ENCODE measurements around the gene TRIM9. TPM values are rescaled to one million over a fixed set of nuclear protein-coding genes. Genes with fewer than 3 reads are reported as not detected.

The TRIM9 gene
- total and polyA plus RNA-seq, 9 of the 15 experiments (the other 6 are each of a cell fraction or from before 2014, with no cell fraction given): 0.03 to 0.15 (median 0.04) TPM; not detected in 4

- TF ChIP-seq GABPB1 (CRISPR knock-in tag; IDR thresholded peaks at IDR 0.05): no peak
Measured at GRCh38 chr14:51058382-51058781, 36.5 kb downstream of the TRIM9 start (continued).

DNA sequence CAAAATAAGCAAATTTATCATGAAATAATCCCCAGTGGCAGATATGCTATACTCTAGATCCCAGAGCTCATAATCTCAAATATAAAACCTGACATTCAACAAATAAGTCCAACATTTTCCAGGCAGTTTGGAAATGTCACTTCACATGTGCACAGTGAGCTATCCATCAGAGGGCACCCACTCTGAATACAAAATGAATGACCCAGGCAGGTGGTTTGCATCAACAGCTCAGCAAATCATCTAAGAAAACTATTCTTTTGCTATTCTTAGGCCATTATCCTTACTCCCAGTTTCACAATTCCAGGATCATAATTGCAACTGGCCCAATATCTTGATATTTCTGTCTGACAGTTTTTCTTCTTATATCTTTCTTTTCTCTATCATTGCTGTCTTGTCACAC lies 38.5 kb downstream of the TRIM9 start:
- in situ Hi-C loops (cut with MboI): no loop called here
- H3K4me1 ChIP-seq (replicated peaks in 1 of 2; ENCODE audit: control insufficient read depth in 2 of 2, insufficient read depth in 2 of 2, low read length in 2 of 2): no peaks in the 10 kb centered on the region

More for the DNA sequence above, 38.5 kb downstream of the TRIM9 start:
- no peak overlapping the region for H3K4me3 ChIP-seq
- no TSS peak for BruUV-seq (replicated peaks)
- no peaks in the 10 kb centered on the region for H3K27me3 ChIP-seq (ENCODE audit: control insufficient read depth in 2 of 2, insufficient read depth in 2 of 2, low read length in 2 of 2)
- ChIA-PET CTCF (ENCODE audit: low intra/inter-chr PET ratio) (no interaction called here), POLR2A (no interaction called here)
- TF ChIP-seq BHLHE40 (IDR thresholded peaks at IDR 0.05; ENCODE audit: low read length) (no peak), ZNF232 (CRISPR knock-in tag; IDR thresholded peaks at IDR 0.05) (no peak), WHSC1 (IDR thresholded peaks at IDR 0.05; ENCODE audit: low read length) (no peak), LARP7 (IDR thresholded peaks at IDR 0.05) (no peak), MTA1 (IDR thresholded peaks at IDR 0.05; ENCODE audit: borderline replicate concordance) (no peak), RCOR1 (IDR thresholded peaks at IDR 0.05; ENCODE audit: borderline replicate concordance in 1 of 2, low read depth in 2 of 2, low read length in 2 of 2) (no peak), MNT (conservative IDR thresholded peaks at IDR 0.05) (no peak), SPI1 (IDR thresholded peaks at IDR 0.05; ENCODE audit: borderline replicate concordance, low read depth, low read length) (no peak), TSC22D4 (tag; IDR thresholded peaks at IDR 0.05) (no peak), NCOA4 (IDR thresholded peaks at IDR 0.05; ENCODE audit: partially characterized antibody) (no peak), SETDB1 (IDR thresholded peaks at IDR 0.05; ENCODE audit: low read length) (no peak), SRSF7 (optimal IDR thresholded peaks at IDR 0.05; ENCODE audit: low read depth, low read length) (no peak), SNIP1 (IDR thresholded peaks at IDR 0.05; ENCODE audit: low read depth) (no peak), IRF2 (CRISPR knock-in tag; IDR thresholded peaks at IDR 0.05) (no peak), TEAD2 (tag; IDR thresholded peaks at IDR 0.05) (no peak), SRF (CRISPR knock-in tag; IDR thresholded peaks at IDR 0.05) (no peak), HMGN3 (IDR thresholded peaks at IDR 0.05; ENCODE audit: borderline replicate concordance, extremely low read depth, insufficient read length, low read depth, low read length) (no peak), COPS2 (conservative IDR thresholded peaks at IDR 0.05) (no peak), SOX6 (IDR thresholded peaks at IDR 0.05) (no peak)
- TF ChIP-seq, protein P1, sequence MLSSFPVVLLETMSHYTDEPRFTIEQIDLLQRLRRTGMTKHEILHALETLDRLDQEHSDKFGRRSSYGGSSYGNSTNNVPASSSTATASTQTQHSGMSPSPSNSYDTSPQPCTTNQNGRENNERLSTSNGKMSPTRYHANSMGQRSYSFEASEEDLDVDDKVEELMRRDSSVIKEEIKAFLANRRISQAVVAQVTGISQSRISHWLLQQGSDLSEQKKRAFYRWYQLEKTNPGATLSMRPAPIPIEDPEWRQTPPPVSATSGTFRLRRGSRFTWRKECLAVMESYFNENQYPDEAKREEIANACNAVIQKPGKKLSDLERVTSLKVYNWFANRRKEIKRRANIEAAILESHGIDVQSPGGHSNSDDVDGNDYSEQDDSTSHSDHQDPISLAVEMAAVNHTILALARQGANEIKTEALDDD (IDR thresholded peaks at IDR 0.05): no peak
- no peak for DNase-seq (ENCODE audit: extremely low read depth in 1 of 4, low spot score in 3 of 4)
- no peak overlapping the region for H3K4me2 ChIP-seq (ENCODE audit: insufficient read depth, low read length)
- no peak overlapping the region for H3K9ac ChIP-seq (ENCODE audit: insufficient read depth in 1 of 2, low read depth in 2 of 2, low read length in 2 of 2)
- no peaks in the 10 kb centered on the region for H3K79me2 ChIP-seq (ENCODE audit: control insufficient read depth, insufficient read depth, low read length)
- no peak for FAIRE-seq
- no peaks in the 10 kb centered on the region for H3K36me3 ChIP-seq (ENCODE audit: control insufficient read depth, insufficient read depth, low read length)
- no peak overlapping the region for H3K27ac ChIP-seq (ENCODE audit: extremely low read depth, low read depth, low read length)
- H2AFZ ChIP-seq (ENCODE audit: low read depth, low read length): no peak overlapping the region
- no peaks in the 10 kb centered on the region for H4K20me1 ChIP-seq (replicated peaks; ENCODE audit: control insufficient read depth, insufficient read depth, low read length)
- intact Hi-C loops (cut with micrococcal nuclease): no loop called here
- no peak for ATAC-seq
- H3K9me1 ChIP-seq (ENCODE audit: control insufficient read depth, insufficient read depth, low read length): no peaks in the 10 kb centered on the region
- H3K9me3 ChIP-seq (replicated peaks; ENCODE audit: control insufficient read depth, insufficient read depth, low read depth, low read length): no peaks in the 10 kb centered on the region

Measured in K562 (cell line).